B cell (primary cell): Measurements from ENCODE around the gene ASTL. TPM values are rescaled to one million over a fixed set of nuclear protein-coding genes. Genes with fewer than 3 reads are reported as not detected.

ENCODE experiments used
- ATAC-seq: fragments of 200-7000 bp; cut with Tn5 transposase; one replicate; pipeline ENCODE4 v1.10.0; 2021; ENCODE audit warnings: low read depth, mild to moderate bottlenecking, moderate number of reproducible peaks, moderate library complexity
- CTCF ChIA-PET: fragments of 350-600 bp; sonication (Branson Sonifier 250); formaldehyde crosslinking; loops from one replicate; lab custom pipeline; 2021; ENCODE audit warnings: antibody characterized with exemption, inconsistent platforms; lab: Charles Lee
- POLR2A ChIA-PET: fragments of 350-600 bp; sonication (Branson Sonifier 250); formaldehyde crosslinking; loops from one replicate; lab custom pipeline; 2021; ENCODE audit warnings: antibody characterized with exemption; lab: Charles Lee
- DNase-seq: peaks from one replicate; pipeline ENCODE4 v3.0.0; 2013
- H2AFZ ChIP-seq: 2 replicates; pipeline ENCODE4 v1.6.1; 2012; ENCODE audit warnings: mild to moderate bottlenecking, low read depth, low read length; ENCODE audit not compliant: insufficient read depth, poor library complexity, severe bottlenecking
- H3K27ac ChIP-seq, 2 donors: 1 replicate in 1 of 2; 2 replicates in 1 of 2; pipeline ENCODE4 v1.5.1; 2012 to 2013; ENCODE audit warnings: low read length in 2 of 2, mild to moderate bottlenecking in 2 of 2, moderate library complexity in 1 of 2
- H3K27me3 ChIP-seq, 4 experiments: fragments of 200-600 bp in 1 of 4; sonication (generic) in 1 of 4; replicated peaks in 1 of 4; 1 replicate in 2 of 4; 2 replicates in 2 of 4; pipeline versions ENCODE4 v1.6.1 to v1.7.0; 2013 to 2016; ENCODE audit warnings: low read length in 3 of 4, mild to moderate bottlenecking in 2 of 4, mixed read lengths in 1 of 4, moderate library complexity in 1 of 4; ENCODE audit not compliant: insufficient read depth in 4 of 4, control insufficient read depth in 3 of 4; ENCODE audit errors: control extremely low read depth in 1 of 4
- H3K36me3 ChIP-seq, 2 experiments: replicated peaks in 1 of 2; 1 replicate in 1 of 2; 2 replicates in 1 of 2; pipeline versions ENCODE4 v1.6.1 to v1.7.1; 2013; ENCODE audit warnings: low read length in 1 of 2; ENCODE audit not compliant: insufficient read depth in 2 of 2, control insufficient read depth in 1 of 2; ENCODE audit errors: control extremely low read depth in 1 of 2, extremely low read depth in 1 of 2
- H3K4me1 ChIP-seq, 2 donors: fragments of 200-600 bp in 1 of 2; sonication (generic) in 1 of 2; 1 replicate in 1 of 2; 2 replicates in 1 of 2; pipeline versions ENCODE4 v1.5.1 to v1.6.1; 2013 to 2017; ENCODE audit warnings: low read length in 2 of 2; ENCODE audit not compliant: control insufficient read depth in 2 of 2, insufficient read depth in 2 of 2
- H3K4me2 ChIP-seq: replicated peaks from 2 replicates; pipeline ENCODE3; 2012; ENCODE audit warnings: mild to moderate bottlenecking, low read depth, low read length; ENCODE audit not compliant: poor library complexity, severe bottlenecking
- H3K4me3 ChIP-seq, 5 experiments: fragments of 200-600 bp in 1 of 5; sonication (generic) in 1 of 5; 1 replicate in 3 of 5; 2 replicates in 2 of 5; pipeline versions ENCODE4 v1.5.1 to v1.7.0; 2011 to 2016; ENCODE audit warnings: low read length in 4 of 5, mild to moderate bottlenecking in 4 of 5, low read depth in 2 of 5, control low read depth in 1 of 5, moderate library complexity in 1 of 5; ENCODE audit not compliant: insufficient read depth in 1 of 5; ENCODE audit errors: control extremely low read depth in 1 of 5, extremely low read depth in 1 of 5
- H3K79me2 ChIP-seq: fragments of 200-600 bp; sonication (generic); one replicate; pipeline ENCODE4 v1.6.0; 2016; ENCODE audit warnings: low read length; ENCODE audit not compliant: control insufficient read depth, insufficient read depth
- H3K9ac ChIP-seq: fragments of 200-600 bp; sonication (generic); 2 replicates; pipeline ENCODE4 v1.6.1; 2017; ENCODE audit warnings: mild to moderate bottlenecking, low read length, moderate library complexity
- H3K9me3 ChIP-seq, 3 donors: one replicate each; pipeline versions ENCODE4 v1.6.1 to v1.7.1; 2013; ENCODE audit warnings: low read length in 2 of 3; ENCODE audit not compliant: control insufficient read depth in 2 of 3, insufficient read depth in 1 of 3; ENCODE audit errors: control extremely low read depth in 1 of 3
- H4K20me1 ChIP-seq: 2 replicates; pipeline ENCODE4 v1.6.0; 2012; ENCODE audit warnings: mild to moderate bottlenecking, low read length; ENCODE audit not compliant: insufficient read depth, control insufficient read depth, poor library complexity, severe bottlenecking
- H3K27ac Mint-ChIP-seq: one replicate; pipeline ENCODE4 v1.8.0; 2021; ENCODE audit warnings: mixed read lengths
- H3K27me3 Mint-ChIP-seq: one replicate; pipeline ENCODE4 v1.8.0; 2021; ENCODE audit warnings: mixed read lengths
- H3K4me1 Mint-ChIP-seq: one replicate; pipeline ENCODE4 v1.8.0; 2021; ENCODE audit warnings: mixed read lengths
- H3K4me3 Mint-ChIP-seq: one replicate; pipeline ENCODE4 v1.8.0; 2021; ENCODE audit warnings: mixed read lengths
- H3K9me3 Mint-ChIP-seq: one replicate; pipeline ENCODE4 v1.8.0; 2022; ENCODE audit warnings: mixed read lengths; ENCODE audit not compliant: insufficient read depth
- CTCF ChIP-seq: fragments of 200-600 bp; IDR thresholded peaks from one replicate; pipeline ENCODE4 v1.8.0; 2022; ENCODE audit warnings: antibody characterized with exemption, mild to moderate bottlenecking
- EZH2 ChIP-seq: IDR thresholded peaks from 2 replicates; pipeline ENCODE4 v1.6.1; 2012; ENCODE audit warnings: borderline replicate concordance, low read depth, mild to moderate bottlenecking, moderate library complexity, low read length; ENCODE audit not compliant: insufficient read depth, poor library complexity, severe bottlenecking
- WGBS: methylation state at CpG from one replicate; pipeline ENCODE4 v1.1.5; 2013; ENCODE audit warnings: missing lambda C conversion rate; ENCODE audit not compliant: insufficient coverage; 5-methylcytosine and 5-hydroxymethylcytosine counted together
- intact Hi-C: fragments of 100-400 bp; cut with micrococcal nuclease; formaldehyde crosslinking; loops from one replicate; pipeline ENCODE4 v1.10.0; 2022
- polyA plus RNA-seq: library from polyadenylated mRNA; depleted of rRNA; stranded (reverse); fragments of >200 nt; gene quantifications from 2 replicates; pipeline ENCODE4 v1.2.3, GENCODE V29; 2012
- total RNA-seq, 2 donors: library from RNA; stranded (reverse); fragments of 120-200 nt in 1 of 2; gene quantifications; 1 replicate in 1 of 2; 2 replicates in 1 of 2; pipeline versions ENCODE4 v1.2.3 to v1.2.4, GENCODE V29; 2013 to 2022

Gene ASTL
- total and polyA plus RNA-seq, 2 donors (not counting 1 experiment from before 2014, with no cell fraction given): 0.15 to 0.59 TPM

- TF ChIP-seq CTCF (no peak), EZH2 (no peak)
- peaks cover 0 to 5% of the 10 kb centered on the region in 2 donors for H3K4me1 ChIP-seq
- no peak for DNase-seq
- no peaks in the 10 kb centered on the region for H3K9me3 Mint-ChIP-seq
- H3K4me1 Mint-ChIP-seq: peaks cover 9% of the 10 kb centered on the region
- H3K4me3 Mint-ChIP-seq: no peak overlapping the region
- H3K4me2 ChIP-seq: no peak overlapping the region
- ChIA-PET POLR2A (no interaction called here), CTCF (interaction anchor here (23.6 kb wide), 1 partner anchor 35 kb away, joined by 1065 read pairs; no protein-coding TSS in a partner anchor)
- H3K9me3 ChIP-seq: no peaks in the 10 kb centered on the region
- ATAC-seq: no peak
- H3K36me3 ChIP-seq: no peaks in the 10 kb centered on the region
- no peaks in the 10 kb centered on the region for H3K79me2 ChIP-seq
- H3K27ac Mint-ChIP-seq: no peak overlapping the region
- no peak overlapping the region for H3K4me3 ChIP-seq
- no peaks in the 10 kb centered on the region for H3K27me3 Mint-ChIP-seq
- H4K20me1 ChIP-seq: no peaks in the 10 kb centered on the region
- intact Hi-C loops: no loop called here
- 99% methylated on average over 7 of the region's 9 CpGs for WGBS
- H2AFZ ChIP-seq: no peak overlapping the region
- H3K27ac ChIP-seq: no peak overlapping the region
- H3K9ac ChIP-seq: no peak overlapping the region
- no peaks in the 10 kb centered on the region for H3K27me3 ChIP-seq
These were observed 3.1 kb downstream of the ASTL start for GRCh38 chr2:96135171-96135570.

GRCh38 chr2:96134421-96134820 is 3.9 kb downstream of the ASTL start:
- H3K9me3 Mint-ChIP-seq: no peaks in the 10 kb centered on the region
- H3K27ac Mint-ChIP-seq: no peak overlapping the region
- ATAC-seq (no peak), DNase-seq (no peak)
- H3K4me1 ChIP-seq: peaks cover 0 to 5% of the 10 kb centered on the region in 2 donors
- no peak overlapping the region for H3K27ac ChIP-seq
- no peaks in the 10 kb centered on the region for H3K9me3 ChIP-seq
- no peak overlapping the region for H3K4me2 ChIP-seq
- TF ChIP-seq EZH2 (no peak), CTCF (no peak)
- POLR2A ChIA-PET: no interaction called here
- intact Hi-C loops: no loop called here
- 88% methylated on average over 11 of the region's 11 CpGs for WGBS
- H3K79me2 ChIP-seq: no peaks in the 10 kb centered on the region
- H3K27me3 ChIP-seq: no peaks in the 10 kb centered on the region
- no peaks in the 10 kb centered on the region for H4K20me1 ChIP-seq
- no peak overlapping the region for H3K9ac ChIP-seq
- peaks cover 9% of the 10 kb centered on the region for H3K4me1 Mint-ChIP-seq
- CTCF ChIA-PET: interaction anchor here (23.6 kb wide), 1 partner anchor 36 kb away, joined by 1065 read pairs; no protein-coding TSS in a partner anchor
- no peaks in the 10 kb centered on the region for H3K36me3 ChIP-seq
- no peak overlapping the region for H2AFZ ChIP-seq
- H3K4me3 ChIP-seq: no peak overlapping the region
- no peaks in the 10 kb centered on the region for H3K27me3 Mint-ChIP-seq
- no peak overlapping the region for H3K4me3 Mint-ChIP-seq
